ENCODE measurements around the gene DAPK2.

GRCh38 chr15:63983061-63983711 is 63.1 kb downstream of the DAPK2 start:
- no peak for TF ChIP-seq EZH2 (IDR thresholded peaks at IDR 0.05)
- no peak for TF ChIP-seq POLR2AphosphoS5 (IDR thresholded peaks at IDR 0.05; ENCODE audit: borderline replicate concordance, low read depth, low read length)
